ENCODE data around the gene PHETA2.
"Not testable (repeated sequence)": the region's sequence is repeated elsewhere in the genome, so short reads cannot be mapped to it uniquely, and the experiment has no call there.

Gene PHETA2

GRCh38 chr22:42111798-42112197 lies 37.8 kb downstream of the PHETA2 start:
- DNase-seq: no peak

DNA sequence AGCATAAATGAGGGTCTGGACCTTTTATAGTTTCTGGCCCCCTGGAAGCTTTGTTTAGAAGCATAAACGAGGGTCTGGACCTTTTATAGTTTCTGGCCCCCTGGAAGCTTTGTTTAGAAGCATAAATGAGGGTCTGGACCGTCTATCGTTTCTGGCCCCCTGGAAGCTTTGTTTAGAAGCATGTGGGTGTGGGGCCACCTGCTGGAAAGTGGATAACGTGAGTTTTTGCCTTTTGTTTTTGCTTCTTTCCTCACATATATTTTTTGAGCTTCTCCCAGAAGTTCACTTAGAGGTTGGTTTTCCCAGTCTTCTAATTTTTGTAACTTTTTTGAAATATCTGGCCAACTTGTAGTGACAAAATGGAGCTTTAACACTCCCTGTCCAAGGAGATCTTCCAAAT lies 38.7 kb downstream of the PHETA2 start:
- DNase-seq: not testable (repeated sequence)

DNA sequence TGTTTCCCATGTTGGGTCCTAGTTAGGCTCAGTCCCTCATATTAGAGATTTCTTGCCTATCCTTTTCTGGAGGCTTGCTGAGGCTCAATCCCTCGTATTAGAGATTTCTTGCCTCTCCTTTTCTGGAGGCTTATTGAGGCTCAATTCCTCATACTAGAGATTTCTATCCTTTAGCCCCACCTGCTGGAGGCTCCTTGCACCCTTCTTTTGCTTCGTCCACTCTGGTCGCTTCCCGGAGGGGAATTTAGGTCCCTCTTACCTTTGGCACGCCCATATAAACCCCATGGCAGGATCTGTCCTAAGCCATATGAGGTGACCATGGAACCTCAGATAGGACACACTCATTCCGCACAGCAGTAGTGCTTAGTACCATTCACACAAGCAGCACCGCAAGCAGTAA lies 40.7 kb downstream of the PHETA2 start:
- no peak for DNase-seq

GRCh38 chr22:42115420-42115830 lies 41.4 kb downstream of the PHETA2 start:
- DNase-seq: not testable (repeated sequence)

DNA sequence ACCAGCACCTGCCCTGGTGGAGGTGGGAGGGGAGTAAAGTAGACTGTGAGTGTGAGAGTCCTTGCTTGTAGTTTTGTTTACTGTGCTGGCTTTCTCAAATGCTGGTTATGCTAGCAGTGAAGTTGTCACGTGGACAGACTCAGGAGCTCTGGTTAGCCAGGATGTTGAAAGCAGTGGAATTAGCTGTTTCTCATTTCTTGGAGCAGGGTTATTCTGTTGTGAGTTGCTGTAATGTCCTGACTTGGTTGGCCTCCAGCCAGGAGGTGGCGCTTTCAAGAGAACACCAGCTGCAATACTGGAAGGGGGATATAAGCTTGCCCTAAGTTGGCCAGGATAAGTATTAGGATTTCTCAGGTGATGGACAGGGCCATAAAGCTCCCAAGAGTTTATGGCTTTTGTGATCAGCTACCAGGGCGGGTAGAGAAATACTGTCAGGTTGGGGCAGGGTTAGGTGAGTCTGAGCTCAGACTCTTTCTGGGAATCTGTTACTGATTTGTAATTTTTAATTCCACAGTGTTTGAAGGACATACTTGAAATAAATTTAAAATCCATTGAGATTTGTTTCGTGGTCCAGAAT lies 42.9 kb downstream of the PHETA2 start:
- no peak for DNase-seq

DNA sequence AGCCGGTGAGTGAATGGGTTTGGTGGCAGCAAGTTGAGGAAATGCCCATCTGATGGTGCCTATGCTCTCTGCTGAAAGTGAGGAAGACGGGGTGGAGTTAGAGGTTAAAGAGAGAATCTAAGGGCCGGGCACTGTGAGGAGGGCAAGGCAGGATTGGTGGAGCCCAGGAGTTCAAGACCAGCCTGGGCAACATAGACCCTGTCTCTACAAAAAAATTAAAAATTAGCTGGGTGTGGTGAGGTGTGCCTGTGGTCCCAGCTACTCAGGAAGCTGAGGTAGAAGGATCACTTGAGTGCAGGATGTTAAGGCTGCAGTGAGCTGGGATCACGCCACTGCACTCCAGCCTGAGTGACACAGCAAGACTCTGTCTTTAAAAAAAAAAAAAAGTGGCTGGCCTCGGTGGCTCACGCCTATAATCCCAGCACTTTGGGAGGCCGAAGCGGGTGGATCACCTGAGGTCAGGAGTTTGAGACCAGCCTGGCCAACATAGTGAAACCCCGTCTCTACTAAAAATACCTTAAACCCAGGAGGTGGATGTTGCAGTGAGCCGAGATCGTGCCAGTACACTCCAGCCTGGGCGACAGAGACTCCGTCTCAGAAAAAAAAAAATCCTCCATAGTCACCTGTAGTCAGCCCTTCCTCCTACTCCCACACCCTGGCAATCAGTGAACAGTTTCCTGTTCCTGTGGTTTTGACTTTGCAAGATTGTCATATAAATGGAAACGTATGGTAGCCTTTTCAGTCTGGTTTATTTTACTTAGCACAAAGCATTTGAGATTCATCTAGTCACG lies 46.4 kb downstream of the PHETA2 start:
- DNase-seq: not testable (repeated sequence)

- not testable (repeated sequence) for DNase-seq
Observed at GRCh38 chr22:42123529-42123928, 49.5 kb downstream of the PHETA2 start.

- DNase-seq: no peak
Observed at GRCh38 chr22:42127606-42128005, 53.6 kb downstream of the PHETA2 start.

DNA sequence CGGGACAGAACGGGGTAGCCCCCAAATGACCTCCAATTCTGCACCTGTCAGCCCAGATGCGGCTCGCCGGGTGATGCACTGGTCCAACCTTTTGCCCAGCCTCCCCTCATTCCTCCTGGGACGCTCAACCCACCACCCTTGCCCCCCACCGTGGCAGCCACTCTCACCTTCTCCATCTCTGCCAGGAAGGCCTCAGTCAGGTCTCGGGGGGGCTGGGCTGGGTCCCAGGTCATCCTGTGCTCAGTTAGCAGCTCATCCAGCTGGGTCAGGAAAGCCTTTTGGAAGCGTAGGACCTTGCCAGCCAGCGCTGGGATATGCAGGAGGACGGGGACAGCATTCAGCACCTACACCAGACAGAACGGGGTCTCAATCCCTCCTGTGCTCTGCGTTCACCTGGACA lies 54.0 kb downstream of the PHETA2 start:
- DNase-seq: not testable (repeated sequence)
